NK-92 (cell line): Measurements from ENCODE around the gene CYP4X1.
"Not testable (repeated sequence)": the region's sequence is repeated elsewhere in the genome, so short reads cannot be mapped to it uniquely, and the experiment has no call there.

Experiments used
- DNase-seq: peaks from one replicate; lab custom pipeline; 2025; ENCODE audit not compliant: unreplicated experiment; lab: John Stamatoyannopoulos, UW

CYP4X1 gene

GRCh38 chr1:47069080-47069479 is 45.6 kb downstream of the CYP4X1 start:
- DNase-seq, result not testable (repeated sequence)

GRCh38 chr1:47069509-47069908 is 46.0 kb downstream of the CYP4X1 start:
- DNase-seq, result not testable (repeated sequence)

- not testable (repeated sequence) for DNase-seq
Observed at GRCh38 chr1:47089356-47089755, 65.9 kb downstream of the CYP4X1 start.

- not testable (repeated sequence) for DNase-seq
Observed at GRCh38 chr1:47091476-47091875, 68.0 kb downstream of the CYP4X1 start.
